Measurements from ENCODE around the gene NANOS1.

Gene NANOS1, protein sequence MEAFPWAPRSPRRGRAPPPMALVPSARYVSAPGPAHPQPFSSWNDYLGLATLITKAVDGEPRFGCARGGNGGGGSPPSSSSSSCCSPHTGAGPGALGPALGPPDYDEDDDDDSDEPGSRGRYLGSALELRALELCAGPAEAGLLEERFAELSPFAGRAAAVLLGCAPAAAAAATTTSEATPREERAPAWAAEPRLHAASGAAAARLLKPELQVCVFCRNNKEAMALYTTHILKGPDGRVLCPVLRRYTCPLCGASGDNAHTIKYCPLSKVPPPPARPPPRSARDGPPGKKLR

DNA sequence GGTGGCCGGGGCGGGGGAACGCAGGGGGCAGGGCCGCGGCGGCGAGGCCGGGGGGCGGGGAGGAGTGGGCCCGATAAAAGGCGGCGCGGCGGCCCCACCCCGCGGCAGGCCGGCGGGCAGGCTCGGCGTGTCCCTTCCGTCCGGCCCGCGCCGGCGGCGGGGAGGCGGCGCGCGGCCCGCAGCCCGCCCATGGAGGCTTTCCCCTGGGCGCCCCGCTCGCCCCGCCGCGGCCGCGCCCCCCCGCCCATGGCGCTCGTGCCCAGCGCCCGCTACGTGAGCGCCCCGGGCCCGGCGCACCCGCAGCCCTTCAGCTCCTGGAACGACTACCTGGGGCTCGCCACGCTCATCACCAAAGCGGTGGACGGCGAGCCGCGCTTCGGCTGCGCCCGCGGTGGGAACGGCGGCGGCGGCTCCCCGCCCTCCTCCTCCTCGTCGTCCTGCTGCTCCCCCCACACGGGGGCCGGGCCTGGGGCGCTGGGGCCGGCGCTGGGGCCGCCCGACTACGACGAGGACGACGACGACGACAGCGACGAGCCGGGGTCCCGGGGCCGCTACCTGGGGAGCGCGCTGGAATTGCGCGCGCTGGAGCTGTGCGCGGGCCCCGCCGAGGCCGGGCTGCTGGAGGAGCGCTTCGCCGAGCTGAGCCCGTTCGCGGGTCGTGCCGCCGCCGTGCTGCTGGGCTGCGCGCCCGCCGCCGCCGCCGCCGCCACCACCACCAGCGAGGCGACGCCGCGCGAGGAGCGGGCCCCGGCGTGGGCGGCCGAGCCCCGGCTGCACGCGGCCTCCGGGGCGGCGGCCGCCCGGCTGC is at the start of gene NANOS1:
TSS of gene NANOS1 (plus strand) at position 102 of the 808 bp plus-strand sequence. CDS start at position 190, 88 bp downstream.
- no peak for DNase-seq

DNA sequence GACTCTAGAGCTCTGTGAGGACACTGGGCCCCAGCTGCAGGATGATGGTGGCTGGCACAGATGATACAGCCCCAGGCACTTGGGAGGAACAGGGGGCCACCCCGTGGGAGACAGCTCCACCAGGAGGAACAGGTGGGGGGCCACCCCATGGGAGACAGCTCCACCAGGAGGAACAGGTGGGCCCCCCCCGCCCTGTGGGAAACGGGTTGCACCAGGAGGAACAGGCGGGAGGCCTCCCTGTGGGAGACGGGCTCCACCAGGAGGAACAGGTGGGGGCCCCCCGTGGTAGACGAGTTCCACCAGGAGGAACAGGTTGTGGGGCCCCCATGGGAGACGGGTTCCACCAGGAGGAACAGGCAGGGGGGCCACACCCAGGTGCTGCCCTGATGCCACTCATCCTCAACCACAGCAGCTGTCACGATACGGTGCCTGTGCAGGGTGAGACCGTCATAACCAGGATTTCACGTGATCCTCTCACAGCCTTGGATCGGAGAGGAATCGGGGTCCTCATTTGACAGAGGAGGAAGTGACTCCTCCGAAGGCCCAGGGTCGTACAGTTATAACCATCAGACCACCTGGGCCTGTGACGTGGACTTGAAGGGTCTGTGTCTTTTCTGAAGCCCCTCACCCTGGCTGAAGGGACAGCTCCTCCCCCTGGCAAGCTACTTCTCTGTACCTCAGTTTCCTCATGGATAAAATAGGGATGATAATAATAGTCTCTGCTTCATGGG is 49.2 kb upstream of the NANOS1 start:
- DNase-seq: no peak

DNA sequence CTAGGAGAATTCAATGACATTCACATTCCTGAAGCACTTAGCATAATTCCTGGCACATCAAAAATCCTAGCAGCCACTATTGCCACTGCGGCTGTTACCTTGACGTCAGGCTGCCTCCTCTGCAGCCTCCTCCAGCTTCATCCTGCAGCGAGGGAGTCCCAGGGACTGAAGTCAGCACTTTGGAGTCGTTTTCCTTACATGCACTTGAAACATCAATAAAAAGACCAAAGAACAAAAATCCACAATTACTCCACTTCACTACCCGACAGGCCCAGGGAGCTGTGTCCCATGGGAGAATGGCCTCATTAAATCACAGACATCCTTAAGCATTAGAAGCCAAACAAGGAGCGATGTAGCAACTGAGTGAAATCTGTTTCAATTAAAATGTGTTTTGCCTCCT is 48.6 kb upstream of the NANOS1 start:
- DNase-seq: no peak

DNA sequence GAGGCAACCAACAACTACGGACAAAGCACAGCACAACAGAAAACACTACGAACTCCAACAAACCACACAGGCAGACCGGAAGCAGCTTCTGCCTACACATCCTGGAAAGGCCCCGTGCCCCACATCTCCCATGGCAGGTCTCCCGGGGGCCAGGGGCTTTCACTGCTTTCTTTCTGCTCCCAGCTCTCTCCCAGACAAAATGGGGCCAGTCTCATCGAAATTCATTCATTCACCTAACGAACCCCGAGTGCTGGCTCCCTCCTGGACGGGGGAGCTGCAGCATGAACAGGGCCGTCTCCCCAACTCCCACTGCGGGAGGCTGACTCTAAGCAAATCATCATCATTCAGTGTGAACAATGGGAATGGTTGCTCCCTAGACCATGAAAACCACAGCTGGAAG is 47.6 kb upstream of the NANOS1 start:
- DNase-seq: no peak

DNA sequence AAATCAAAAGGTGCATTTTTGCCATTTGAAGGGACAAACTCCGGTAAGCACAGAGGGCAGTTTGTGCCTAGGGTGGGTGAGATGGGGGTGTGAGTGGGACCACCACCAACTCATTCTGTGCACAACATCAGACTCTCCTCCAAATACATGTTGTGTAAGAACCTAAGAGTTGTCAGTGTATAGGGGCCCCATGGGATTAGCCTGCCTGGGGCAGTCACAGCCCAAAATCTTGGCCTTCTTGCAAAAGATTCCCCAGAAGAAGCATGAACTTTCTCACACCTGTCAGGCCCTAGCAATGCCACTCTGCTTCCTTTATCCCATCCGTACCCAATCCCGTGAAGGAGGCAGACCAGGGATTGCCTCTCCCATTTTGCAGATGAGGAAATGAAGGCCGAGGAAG is 47.1 kb upstream of the NANOS1 start:
- no peak for DNase-seq

DNA sequence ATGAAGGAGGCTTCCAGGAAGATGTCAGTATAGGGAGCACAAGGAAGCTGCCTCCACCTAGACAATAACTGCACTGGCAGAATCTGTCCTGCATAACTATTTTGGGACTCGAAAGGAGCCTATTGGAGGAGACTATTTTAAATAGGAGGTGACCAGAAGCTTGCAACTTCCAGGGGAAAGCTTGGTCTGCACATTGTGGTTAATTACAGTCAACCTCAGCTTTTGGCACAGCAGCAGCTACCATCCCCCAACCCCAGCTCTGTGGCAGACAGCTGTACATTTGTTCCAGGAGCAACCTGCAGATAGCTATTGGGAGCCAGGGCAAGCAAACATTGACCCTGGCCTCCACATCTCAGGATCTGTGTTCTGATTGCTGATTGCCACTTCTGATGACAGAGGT is 46.3 kb upstream of the NANOS1 start:
- no peak for DNase-seq

DNA sequence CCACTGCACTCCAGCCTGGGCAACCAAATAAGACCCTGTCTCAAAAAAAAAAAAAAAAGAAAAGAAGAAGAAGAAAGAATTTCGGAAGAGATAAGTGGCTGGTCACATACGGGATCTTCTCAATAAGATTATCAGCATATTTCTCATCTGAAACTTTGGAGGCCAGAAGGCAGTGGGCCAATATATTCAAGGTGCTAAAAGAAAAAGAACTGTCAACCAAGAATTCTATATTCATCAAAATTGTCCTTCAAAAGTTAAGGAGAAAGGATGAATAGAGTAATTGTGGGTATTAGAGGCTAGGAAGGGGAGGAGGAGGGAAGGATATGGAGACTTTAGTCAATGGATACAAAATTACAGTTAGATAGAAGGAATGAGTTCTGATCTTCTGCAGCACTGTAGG is 43.9 kb upstream of the NANOS1 start:
- no peak for DNase-seq

DNA sequence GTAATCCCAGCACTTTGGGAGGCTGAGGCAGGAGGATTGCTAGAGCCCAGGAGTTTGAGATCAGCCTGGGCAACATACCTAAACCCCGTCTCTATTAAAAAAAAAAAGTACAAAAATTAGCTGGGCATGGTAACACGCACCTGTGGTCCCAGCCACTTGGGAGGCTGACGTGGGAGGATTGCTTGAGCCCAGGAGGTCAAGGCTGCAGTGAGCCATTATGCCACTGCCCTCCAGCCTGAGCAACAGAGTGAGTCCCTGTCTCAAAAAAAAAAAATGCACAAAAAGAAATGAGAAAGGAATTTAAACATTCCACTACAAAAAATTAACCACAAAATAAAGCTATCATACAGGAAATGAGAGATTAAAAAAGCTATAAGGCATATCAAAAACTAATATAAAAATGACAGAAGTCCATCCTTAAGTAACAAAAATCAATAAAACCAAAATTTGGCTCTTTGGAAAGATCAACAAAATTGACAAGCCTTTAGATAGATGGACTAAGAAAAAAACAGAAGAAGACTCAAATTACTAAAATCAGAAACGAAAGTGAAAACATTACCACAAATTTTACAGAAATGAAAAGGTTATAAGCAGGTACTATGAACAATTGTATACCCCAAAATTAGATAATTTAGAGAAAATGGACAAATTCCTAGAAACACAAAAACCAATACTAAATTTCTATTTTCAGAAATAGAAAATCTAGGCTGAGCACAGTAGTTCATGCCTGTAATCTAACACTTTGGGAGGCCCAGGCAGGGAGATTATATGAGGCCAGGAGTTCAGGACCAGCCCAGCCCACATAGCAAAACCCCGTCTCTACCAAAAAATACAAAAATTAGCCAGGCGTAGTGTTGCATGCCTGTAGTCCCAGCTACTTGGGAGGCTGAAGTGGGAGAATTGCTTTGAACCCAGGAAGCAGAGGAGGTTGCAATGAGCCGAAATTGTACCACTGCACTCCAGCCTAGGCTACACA is 42.4 kb upstream of the NANOS1 start:
- DNase-seq: no peak

DNA sequence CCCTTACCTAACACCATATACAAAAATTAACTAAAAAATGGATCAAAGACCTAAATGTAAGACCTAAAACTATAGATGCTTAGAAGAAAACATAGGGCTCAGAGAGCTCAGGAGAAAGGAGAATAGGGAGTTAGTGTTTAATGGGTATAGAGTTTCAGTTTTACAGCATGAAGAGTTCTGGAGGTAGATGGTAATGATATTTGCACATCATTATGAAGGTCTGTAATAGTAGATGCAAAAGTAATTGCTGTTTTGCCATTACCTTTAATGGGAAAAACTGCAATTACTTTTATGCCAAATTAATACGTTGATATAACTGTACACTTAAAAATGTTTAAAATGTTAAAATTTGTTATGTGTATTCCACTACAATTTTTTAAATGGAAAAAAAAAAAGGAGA is 39.2 kb upstream of the NANOS1 start:
- DNase-seq: no peak

DNA sequence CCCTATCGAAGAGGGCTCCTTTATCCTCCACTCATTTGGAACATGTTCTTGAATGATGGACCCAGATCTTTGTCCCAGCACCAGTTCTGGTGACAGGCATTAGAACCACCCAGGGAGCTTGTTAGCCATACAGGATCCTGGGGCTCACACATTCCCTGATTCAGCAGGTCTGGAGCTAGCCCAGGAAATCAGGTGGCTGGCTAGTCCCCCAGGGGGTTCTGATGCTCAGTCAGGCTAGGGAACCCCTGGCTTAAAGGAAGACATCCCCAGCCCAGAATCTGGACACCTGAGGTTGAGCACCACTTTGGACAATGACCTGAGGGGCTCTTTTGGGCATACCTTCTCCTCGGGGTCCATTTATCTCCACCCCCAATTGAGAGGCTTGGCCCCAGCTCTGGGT is 37.0 kb upstream of the NANOS1 start:
- DNase-seq: no peak

DNA sequence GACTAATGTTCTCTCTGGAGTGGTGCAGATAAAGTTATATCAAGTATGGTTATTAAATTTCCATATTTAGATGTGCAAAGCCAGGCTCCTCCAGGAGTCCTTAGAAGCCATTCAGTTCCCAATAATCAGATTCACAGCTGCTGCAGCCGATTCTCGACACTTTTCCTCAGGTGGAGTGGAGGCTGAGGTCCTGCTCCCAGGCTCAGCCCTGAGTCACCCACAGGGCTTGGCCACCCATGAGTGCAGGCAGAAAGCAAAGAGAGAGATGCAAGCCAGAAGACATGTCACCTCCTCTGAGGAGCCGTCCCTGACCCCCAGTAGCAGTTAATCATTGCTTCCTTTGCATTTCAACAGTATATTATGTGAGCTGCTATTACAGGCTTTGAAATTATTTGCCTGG is 36.3 kb upstream of the NANOS1 start:
- DNase-seq: no peak

DNA sequence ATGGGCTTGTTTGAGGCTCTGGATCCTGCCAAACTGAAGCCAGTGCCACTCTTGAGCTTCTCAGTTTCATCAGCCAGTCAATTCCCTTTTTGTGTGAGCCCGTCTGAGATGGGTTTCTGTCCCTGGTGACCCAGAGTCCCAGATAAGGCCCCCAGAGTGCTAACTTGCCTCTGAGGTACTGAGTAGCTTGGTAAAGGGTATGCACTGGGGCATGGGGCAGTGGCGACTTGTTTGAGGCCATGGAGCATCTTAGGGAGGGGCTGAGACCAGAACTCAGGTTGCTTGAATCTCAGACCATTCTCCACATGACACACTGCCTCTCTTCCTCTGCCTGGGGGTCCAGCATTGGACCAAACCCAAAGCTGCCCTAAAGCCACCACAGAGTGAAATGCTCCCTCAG is 35.2 kb upstream of the NANOS1 start:
- DNase-seq: no peak

DNA sequence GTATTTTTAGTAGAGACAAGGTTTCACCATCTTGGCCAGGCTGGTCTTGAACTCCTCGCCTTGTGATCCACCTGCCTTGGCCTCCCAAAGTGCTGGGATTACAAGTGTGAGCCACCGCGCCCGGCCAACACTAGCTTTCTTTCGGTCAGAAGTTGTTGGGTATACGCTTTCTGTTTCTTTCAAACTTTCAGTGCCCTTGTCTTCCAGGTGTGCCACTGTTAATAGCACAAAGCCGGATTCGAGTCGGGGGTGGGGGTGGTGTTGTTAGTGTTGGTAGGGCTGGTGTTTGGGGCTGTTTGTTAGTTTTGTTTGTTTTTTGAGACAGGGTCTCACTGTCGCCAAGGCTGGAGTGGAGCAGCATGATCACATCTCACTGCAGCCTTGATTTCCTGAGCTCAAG is 33.8 kb upstream of the NANOS1 start:
- no peak for DNase-seq

DNA sequence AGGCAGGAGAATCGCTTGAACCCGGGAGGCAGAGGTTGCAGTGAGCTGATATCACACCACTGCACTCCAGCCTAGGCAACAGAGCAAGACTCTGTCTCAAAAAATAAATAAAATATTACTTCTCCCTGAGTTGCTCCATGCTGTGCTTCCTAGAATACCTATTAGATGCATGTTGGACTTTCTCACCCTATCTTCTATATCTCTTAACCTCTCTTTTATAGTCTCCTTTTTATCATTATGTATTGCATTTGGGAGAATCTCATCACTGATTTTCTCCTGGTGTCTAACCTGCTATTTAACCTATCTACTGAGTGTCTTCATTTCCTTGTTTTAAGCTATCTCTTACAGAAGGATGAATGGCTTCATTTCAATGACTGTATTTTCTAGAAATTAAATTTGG is 32.1 kb upstream of the NANOS1 start:
- no peak for DNase-seq

DNA sequence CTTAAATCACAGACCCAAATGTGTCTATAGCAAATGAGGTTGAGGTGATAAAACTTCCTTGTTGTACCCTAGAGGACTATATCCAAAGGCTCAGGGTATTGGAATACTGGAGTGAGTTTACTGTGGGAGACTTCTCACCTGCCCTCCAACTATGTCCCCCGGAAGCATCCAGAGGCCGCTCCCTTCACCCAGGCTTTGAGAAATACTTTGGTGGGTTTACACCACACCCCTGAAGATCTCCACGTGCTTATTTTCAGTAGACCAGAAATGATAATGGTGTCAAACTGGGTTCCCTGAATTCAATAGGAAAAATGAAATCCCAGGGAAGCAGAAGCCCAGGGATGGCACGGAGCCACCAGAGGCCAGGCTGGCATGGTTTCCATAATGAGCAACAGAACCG is 31.3 kb upstream of the NANOS1 start:
- no peak for DNase-seq

DNA sequence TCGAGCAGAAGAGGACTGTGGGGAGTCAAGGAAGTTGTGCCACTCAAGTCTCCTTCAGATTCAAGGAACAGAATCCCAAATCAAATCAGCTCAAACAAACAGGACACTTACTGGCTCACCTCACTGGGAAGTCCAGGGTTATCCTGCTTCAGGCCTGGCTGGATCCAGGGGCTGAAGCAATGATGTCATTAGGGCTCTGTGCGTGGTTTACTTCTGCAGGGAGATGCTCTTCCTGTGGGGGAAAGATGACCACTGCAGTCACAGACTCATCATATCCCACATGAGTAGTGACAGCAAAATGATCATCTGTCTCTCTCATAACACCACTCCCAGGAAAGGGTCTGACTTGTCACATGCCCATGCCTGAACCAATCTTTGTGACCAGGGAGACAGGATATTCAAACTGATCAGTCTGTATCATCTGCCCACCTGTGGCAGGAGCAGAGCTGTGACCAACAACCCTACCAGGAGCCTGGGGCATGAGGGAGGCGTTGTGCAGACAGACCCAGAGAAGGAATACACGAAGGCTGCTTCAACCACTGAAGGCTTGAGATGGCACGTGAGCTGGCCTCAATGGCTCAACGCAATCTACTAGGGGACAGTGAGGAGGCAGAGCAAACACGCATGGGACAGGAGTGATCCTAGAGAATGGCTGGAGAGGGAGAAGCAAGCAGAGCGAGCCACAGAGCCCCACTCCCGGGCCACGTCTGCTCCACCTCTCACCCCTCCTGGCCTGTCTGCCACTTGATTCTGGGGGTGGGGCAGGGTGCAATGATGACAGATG is 27.6 kb upstream of the NANOS1 start:
- DNase-seq: no peak

DNA sequence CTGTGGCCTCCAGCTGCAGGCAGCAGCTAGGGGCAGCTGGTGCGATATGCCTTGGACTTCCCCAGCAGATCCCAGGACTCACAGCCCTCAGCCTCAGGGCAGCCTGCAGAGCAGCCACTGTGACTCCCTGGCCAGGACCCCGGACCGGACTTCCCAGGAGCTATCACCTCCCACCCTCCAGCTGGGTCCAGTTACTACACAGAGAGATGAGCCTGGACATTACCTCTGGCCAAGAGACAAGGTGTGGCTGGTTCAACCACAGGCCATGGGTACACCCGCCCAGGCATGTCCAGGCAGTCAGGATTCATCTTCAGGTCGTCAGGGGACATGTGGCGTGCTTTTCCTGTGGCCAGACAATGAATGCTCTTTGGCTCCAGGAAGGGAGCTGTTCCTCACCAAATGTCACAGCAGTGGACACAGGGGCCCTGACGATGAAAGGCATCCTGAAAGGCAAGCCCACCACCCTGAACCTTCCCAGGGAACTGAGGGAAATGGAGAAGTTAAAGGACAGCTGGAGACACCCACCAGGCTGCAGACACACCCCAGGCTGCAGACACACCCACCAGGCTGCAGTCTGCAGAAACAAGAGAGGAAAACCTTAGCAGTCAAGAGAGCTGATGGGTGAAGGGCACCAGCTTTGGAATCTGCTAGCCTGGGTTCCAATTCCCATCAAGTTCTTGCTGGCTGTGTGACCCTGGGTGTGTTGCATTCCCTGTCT is 25.8 kb upstream of the NANOS1 start:
- DNase-seq: no peak

DNA sequence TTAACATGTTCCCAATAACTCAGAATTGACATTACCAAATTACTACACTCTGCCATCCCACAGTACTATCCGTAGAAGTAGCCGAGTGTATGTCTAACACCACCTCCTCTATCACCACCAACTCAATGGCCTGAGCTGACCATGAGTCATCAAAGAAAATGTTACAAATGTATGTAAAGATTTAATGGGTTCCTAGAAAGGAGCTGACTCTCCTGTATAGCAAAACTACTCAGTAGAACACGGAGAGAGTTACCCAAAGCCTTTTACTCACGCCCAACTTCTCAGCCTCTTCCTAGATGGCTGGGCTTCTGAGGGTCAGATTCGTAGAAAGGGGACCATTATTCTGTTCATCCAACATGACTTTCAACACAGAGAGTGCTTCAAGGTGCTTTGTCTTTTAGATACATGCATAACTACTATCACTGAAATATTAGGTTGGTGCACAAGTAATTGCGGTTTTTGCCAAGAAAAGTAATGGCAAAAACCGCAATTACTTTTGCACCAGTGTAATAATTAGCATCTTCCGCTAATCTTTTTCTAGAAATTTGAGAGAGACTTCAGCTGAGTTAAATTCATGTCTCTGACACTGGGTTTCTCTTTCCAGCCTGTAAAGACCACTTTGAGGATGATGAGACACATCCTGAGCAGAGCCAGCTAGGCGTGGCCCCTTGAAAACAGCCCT is 24.0 kb upstream of the NANOS1 start:
- DNase-seq: no peak

DNA sequence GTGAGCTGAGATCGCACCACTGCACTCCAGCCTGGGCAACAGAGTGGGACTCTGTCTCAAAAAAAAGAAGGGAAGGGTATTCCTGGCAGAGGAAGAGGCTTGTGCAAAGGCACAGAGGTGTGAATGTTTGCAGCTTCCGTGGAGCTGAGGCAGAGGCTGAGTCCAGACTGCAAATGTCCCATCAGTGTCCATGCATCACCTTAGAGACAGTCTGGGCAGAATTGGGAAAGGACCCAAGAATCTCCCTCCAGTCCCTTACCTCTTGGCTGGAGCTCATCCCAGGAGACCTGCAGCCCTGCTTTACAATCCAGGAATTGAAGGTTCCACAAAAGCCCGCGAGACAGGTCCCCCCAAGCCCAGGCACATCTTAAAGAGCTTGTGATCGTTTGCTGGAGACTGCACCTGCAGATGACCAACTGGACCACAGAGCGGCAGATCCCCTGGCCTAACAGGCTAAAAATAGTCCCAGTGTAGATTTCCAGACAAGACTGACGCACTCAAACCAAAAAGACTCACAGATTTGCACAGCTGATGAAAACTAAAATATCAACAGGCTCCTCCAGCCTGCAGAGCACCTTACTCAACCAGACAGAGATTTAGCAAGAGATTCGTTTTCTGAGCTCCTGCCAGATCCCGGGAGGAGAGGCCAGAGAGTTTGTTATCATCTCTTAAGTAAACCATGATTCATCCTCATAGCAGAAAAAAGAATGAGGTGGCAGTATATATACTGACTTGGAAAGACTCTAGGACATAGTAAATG is 22.9 kb upstream of the NANOS1 start:
- no peak for DNase-seq

DNA sequence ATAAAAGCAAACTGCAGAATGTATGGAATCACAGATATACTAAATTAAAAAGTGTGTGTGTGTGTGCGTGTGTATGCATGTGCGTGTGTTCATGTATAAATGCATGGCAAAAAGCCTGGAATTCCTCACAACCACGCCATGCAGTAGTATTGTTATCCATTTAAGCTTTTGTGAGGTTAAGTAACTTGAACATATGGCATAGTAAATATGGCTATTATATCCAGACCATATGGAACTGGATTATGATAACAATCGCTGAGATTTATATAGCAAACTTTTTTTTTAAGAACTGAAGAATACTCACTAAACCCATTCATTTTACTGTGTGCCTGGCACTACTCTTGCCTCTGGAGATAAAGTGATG is 22.3 kb upstream of the NANOS1 start:
- no peak for DNase-seq
